Measurements from ENCODE around the gene CAMK4.

Gene CAMK4

DNA sequence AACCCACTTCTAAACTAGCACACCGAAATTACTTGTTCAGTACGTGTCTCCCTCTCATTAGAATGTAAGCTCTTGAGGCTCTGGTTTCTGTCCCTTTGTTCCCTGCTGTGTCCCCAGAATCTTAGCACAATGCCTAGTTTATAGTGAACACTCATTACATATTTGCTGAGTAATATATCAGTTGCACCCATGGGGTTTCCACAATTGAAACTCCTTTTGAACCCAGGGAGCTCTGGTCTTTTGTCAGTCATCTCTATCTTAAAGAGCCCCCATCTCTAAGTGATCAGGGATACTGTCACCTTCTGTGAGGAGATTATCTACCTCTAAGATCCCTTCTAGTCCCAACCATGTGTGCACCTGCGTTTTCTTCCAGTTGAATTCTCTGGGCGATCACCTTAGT is 12.8 kb downstream of the CAMK4 start:
- Histone ChIP-seq H3K79me2 (ENCODE audit: control insufficient read depth, low read length) (peaks cover 18% of the 10 kb centered on the region), H3K36me3 (ENCODE audit: control insufficient read depth, low read length) (no peaks in the 10 kb centered on the region), H3K27ac (ENCODE audit: low read depth, low read length) (no peak overlapping the region), H3K9me2 (replicated peaks; ENCODE audit: control insufficient read depth, low read length) (no peaks in the 10 kb centered on the region), H3K4me2 (ENCODE audit: low read length) (no peak overlapping the region), H3K4me1 (ENCODE audit: control insufficient read depth, low read length) (peaks cover 21% of the 10 kb centered on the region), H3F3A (ENCODE audit: control insufficient read depth, insufficient read depth) (no peaks in the 10 kb centered on the region), H4K20me1 (ENCODE audit: control insufficient read depth, insufficient read depth, low read depth, low read length) (no peaks in the 10 kb centered on the region), H3K9me3 (ENCODE audit: control insufficient read depth, insufficient read depth, low read length) (no peaks in the 10 kb centered on the region), H3K27me3 (ENCODE audit: control insufficient read depth, low read length) (no peaks in the 10 kb centered on the region), H3K4me3 (ENCODE audit: low read length) (no peak overlapping the region)
- TF ChIP-seq, protein P1, sequence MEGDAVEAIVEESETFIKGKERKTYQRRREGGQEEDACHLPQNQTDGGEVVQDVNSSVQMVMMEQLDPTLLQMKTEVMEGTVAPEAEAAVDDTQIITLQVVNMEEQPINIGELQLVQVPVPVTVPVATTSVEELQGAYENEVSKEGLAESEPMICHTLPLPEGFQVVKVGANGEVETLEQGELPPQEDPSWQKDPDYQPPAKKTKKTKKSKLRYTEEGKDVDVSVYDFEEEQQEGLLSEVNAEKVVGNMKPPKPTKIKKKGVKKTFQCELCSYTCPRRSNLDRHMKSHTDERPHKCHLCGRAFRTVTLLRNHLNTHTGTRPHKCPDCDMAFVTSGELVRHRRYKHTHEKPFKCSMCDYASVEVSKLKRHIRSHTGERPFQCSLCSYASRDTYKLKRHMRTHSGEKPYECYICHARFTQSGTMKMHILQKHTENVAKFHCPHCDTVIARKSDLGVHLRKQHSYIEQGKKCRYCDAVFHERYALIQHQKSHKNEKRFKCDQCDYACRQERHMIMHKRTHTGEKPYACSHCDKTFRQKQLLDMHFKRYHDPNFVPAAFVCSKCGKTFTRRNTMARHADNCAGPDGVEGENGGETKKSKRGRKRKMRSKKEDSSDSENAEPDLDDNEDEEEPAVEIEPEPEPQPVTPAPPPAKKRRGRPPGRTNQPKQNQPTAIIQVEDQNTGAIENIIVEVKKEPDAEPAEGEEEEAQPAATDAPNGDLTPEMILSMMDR (IDR thresholded peaks at IDR 0.05; ENCODE audit: low read depth, low read length, poor library complexity, severe bottlenecking) = no peak
- no peak for TF ChIP-seq EZH2phosphoT487 (IDR thresholded peaks at IDR 0.05; ENCODE audit: borderline replicate concordance, low read length)

- no peaks in the 10 kb centered on the region for H3K9me2 ChIP-seq (replicated peaks; ENCODE audit: control insufficient read depth, low read length)
- H3K36me3 ChIP-seq (ENCODE audit: control insufficient read depth, low read length) = no peaks in the 10 kb centered on the region
- no peaks in the 10 kb centered on the region for H3K9me3 ChIP-seq (ENCODE audit: control insufficient read depth, insufficient read depth, low read length)
- no peak overlapping the region for H3K4me3 ChIP-seq (ENCODE audit: low read length)
- H3K27me3 ChIP-seq (ENCODE audit: control insufficient read depth, low read length) = no peaks in the 10 kb centered on the region
- no peak overlapping the region for H3K4me2 ChIP-seq (ENCODE audit: low read length)
- H4K20me1 ChIP-seq (ENCODE audit: control insufficient read depth, insufficient read depth, low read depth, low read length) = no peaks in the 10 kb centered on the region
- no peak overlapping the region for H3K27ac ChIP-seq (ENCODE audit: low read depth, low read length)
- H3K4me1 ChIP-seq (ENCODE audit: control insufficient read depth, low read length) = peaks cover 21% of the 10 kb centered on the region
- TF ChIP-seq, protein P1 (IDR thresholded peaks at IDR 0.05; ENCODE audit: low read depth, low read length, poor library complexity, severe bottlenecking) = no peak
- no peak for TF ChIP-seq EZH2phosphoT487 (IDR thresholded peaks at IDR 0.05; ENCODE audit: borderline replicate concordance, low read length)
- no peaks in the 10 kb centered on the region for H3F3A ChIP-seq (ENCODE audit: control insufficient read depth, insufficient read depth)
- peaks cover 18% of the 10 kb centered on the region for H3K79me2 ChIP-seq (ENCODE audit: control insufficient read depth, low read length)
Measured at GRCh38 chr5:111237470-111237869, 13.3 kb downstream of the CAMK4 start.

GRCh38 chr5:111238431-111239225 is 14.4 kb downstream of the CAMK4 start:
- Histone ChIP-seq H3F3A (ENCODE audit: control insufficient read depth, insufficient read depth) (no peaks in the 10 kb centered on the region), H3K9me2 (replicated peaks; ENCODE audit: control insufficient read depth, low read length) (no peaks in the 10 kb centered on the region), H3K4me3 (ENCODE audit: low read length) (no peak overlapping the region), H4K20me1 (ENCODE audit: control insufficient read depth, insufficient read depth, low read depth, low read length) (no peaks in the 10 kb centered on the region), H3K27me3 (ENCODE audit: control insufficient read depth, low read length) (no peaks in the 10 kb centered on the region), H3K27ac (ENCODE audit: low read depth, low read length) (no peak overlapping the region), H3K4me2 (ENCODE audit: low read length) (no peak overlapping the region), H3K36me3 (ENCODE audit: control insufficient read depth, low read length) (no peaks in the 10 kb centered on the region), H3K4me1 (ENCODE audit: control insufficient read depth, low read length) (peaks cover 15% of the 10 kb centered on the region), H3K79me2 (ENCODE audit: control insufficient read depth, low read length) (peaks cover 18% of the 10 kb centered on the region), H3K9me3 (ENCODE audit: control insufficient read depth, insufficient read depth, low read length) (no peaks in the 10 kb centered on the region)
- no peak for TF ChIP-seq EZH2phosphoT487 (IDR thresholded peaks at IDR 0.05; ENCODE audit: borderline replicate concordance, low read length)
- TF ChIP-seq, protein P1 (IDR thresholded peaks at IDR 0.05; ENCODE audit: low read depth, low read length, poor library complexity, severe bottlenecking) = no peak
